CD4-positive, alpha-beta T cell treated with Interleukin-21 for 1 hour (primary cell): ENCODE measurements around the gene PHF1.
A peak's percentile ranks its signal among the peaks of the same experiment; 100 is the strongest.
"Not testable (repeated sequence)": the region's sequence is repeated elsewhere in the genome, so short reads cannot be mapped to it uniquely, and the experiment has no call there.

Experiments
- DNase-seq: peaks from one replicate; pipeline ENCODE4 v3.0.0-alpha.2; 2020

Gene PHF1

DNA sequence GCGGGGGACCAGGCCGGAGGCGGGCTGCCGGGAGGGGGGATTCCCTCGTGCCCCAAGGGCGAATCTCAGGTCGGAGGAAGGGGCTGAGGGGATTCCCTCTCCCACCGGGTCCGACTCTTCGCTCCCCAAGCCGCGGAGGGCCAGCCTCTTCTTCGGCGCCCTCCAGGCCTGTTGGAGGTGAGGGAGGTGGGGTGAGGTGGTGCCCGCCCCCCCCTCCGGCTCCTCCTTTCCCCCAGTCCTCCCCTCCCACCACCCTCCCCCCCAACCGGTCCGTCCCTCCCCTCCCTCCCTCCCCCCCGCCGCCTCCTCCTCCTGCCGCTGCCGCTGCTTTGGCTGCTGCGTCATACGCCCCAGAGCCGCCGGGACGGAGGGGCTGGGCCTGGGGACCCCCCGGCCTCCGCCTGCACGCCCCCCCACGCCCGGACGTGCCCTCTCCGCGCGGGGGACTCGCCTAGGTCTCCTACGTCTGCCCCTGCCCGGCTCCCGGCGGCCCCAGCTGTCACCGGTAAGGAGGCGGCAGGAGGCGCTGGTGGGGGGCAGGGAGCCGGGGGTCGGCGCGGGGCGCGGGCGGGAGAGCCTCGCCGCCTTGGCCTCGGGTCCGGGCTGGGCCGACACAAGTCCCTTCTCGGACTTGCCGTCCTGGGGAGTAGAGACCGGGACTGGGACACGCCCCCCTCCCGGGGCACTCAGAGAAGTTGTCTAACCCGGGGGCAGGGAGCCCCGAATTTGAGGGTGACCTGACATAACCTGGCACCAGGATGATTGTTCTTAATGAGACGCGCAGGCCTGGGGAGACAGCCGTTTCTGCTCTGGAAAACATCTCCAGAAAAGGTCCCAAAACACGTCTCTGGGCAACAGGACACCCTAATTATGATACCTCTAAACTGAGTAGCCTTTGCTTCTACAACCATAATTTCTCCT is at the start of gene PHF1:
TSS of gene PHF1 (plus strand) at position 304 of the 921 bp plus-strand sequence. CDS start 1,250 bp downstream, outside the sequence.
- no peak for DNase-seq

DNA sequence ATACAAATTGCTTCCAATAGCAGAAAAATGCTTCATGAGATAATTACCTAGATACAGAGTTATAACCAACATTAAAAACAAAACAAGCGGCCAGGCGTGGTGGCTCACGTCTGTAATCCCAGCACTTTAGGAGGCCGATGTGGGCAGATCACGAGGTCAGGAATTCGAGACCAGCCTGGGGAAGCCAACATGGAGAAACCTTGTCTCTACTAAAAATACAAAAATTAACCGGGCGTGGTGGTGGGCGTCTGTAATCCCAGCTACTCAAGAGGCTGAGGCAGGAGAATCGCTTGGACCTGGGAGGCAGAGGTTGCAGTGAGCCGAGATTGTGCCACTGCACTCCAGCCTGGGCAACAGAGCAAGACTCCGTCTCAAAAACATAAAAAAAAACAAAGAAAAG is 47.3 kb upstream of the PHF1 start:
- not testable (repeated sequence) for DNase-seq

DNA sequence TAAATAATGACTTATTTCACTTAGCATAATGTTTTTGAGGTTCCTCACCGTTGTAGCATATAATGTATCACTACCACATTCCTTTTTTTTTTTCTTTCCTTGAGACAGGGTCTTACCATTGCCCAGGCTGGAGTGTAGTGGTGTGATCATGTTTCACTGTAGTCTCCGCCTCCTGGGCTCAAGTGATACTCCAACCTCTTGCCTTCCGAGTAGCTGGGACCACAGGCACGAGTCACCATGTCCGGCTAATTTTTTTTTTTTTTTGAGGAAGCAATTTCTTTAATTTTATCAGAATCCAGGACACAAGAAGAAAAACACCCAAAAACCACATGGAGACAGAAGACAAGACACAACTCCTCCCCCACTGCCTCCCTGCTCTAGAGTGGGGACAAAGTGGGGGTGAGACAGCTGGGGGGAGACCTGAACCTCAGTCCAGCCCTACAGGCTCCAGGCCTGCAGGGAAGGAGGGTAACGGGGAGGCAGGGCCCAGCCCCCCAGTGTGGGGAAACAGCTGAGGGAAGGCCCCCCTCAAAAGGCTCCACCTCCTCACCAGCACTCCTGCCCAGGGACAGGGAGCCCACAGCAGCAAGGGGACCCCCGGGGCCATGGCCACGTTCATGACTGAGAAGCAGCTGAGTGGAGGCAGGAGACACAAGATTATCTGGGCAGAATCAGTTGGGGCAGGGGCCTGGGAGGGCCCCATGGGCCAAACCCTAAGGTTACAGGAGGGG is 46.2 kb upstream of the PHF1 start:
- not testable (repeated sequence) for DNase-seq

DNA sequence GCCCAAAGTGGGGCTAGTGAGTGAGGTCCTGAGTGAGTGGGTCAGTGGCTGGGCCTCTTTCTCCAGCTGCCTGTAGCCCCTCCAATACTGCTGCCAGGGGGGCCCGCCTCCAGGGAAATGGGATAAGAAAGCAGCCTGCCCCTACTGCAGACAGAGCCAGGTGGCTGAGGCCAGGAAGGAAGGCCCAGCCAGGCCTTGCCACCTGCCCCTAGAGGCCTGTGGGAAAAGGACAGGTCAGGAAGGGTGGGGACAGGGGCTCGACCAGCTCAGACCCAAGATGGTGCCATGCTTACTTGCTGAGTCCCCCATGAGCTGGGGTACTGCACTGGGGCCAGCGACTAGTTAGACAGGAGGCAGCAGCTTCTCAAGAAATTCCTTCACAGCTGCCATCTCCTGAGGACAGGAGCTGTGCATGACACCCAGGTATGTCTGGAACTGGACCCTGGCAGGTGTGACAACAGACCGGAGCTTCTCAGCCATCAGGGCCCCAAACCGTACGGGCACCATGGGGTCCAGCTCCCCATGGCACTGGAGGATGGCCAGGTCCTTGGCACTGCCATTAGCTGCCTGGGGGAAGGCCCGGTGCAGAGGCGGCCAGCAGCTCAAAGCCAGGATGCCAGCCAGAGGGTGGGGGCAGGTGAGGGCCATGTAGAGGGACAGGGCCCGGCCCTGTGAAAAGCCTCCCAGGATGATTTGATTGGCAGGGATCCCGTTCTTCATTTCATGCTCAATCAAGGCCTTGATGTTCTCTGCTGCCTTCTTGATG is 45.4 kb upstream of the PHF1 start:
- not testable (repeated sequence) for DNase-seq

DNA sequence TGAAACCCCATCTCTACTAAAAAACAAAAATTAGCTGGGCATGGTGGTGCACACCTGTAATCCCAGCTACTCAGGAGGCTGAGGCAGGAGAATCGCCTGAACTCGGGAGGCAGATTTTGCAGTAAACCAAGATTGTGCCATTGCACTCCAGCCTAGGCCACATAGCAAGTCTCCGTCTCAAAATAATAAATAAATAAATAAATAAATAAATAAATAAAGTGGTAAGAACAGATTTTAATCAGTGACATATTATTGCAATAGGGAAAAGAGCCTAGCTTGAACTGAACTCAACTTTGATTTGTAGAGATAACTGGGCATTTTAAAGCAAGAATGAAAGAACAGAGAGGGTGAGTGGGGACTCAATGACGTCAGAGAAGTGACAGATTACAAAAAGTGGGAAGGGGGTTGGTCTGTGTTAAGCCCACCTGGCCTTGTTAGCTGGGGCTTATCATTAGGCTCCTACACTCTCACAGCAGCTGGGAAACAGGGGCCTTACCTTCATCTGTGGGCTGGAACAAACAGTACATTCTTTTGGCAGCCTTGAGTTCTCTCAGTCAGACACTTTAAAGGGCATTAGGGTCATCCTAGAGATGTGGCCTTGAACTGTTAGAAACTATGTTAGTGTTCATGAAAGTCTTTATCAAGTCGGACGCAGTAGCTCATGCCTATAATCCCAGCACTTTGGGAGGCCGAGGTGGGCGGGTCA is 43.7 kb upstream of the PHF1 start:
- no peak for DNase-seq

DNA sequence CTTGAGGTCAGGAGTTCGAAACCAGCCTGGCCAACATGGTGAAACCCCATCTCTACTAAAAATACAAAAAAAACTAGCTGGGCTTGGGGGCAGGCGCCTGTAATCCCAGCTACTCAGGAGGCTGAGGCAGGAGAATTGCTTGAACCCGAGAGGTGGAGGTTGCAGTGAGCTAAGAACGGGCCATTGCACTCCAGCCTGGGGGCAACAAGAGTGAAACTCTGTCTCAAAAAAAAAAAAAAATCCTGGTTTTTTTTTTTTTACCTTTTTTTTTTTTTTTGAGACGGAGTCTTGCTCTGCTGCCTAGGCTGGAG is 43.1 kb upstream of the PHF1 start:
- DNase-seq = not testable (repeated sequence)

DNA sequence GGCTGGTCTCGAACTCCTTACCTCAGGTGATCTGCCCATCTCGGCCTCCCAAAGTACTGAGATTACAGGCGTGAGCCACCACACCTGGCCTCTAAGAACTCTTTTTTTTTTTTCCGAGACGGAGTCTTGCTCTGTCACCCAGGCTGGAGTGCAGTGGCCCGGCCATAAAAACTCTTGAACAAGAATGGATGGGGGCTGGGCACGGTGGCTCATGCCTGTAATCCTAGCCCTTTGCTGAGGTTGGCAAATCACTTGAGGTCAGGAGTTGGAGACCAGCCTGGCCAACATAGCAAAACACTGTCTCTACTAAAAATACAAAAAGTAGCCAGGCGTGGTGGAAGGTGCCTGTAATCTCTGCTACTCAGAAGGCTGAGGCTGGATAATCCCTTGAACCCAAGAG is 38.9 kb upstream of the PHF1 start:
- DNase-seq = not testable (repeated sequence)

DNA sequence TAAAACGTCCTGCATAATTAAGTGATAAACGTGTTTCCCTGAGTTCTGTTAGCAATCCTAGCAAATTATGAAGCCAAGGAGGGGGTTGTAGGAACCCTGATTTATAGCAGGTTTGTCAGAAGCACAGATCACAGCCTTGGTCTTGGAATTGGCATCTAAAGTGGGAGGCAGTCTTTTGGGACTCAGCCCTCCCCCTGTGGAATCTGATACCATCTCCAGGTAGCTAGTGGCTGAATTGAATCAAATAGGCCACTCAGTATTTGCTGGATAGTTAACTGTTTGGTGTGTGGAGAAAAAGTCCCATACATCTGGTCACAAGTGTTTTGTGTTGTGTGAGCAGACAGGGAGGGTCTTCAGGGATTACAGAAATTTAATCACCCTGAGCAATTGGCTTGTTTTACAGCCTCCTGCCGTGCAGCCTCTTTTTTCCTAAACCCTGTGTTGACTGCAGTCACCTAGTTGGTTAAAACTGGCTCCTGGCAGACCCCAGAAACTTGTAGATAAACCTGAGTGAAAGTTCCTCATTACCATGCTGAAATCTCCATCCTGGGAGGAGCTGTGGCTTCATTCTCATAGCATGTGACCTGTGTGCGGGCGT is 38.2 kb upstream of the PHF1 start:
- no peak for DNase-seq

DNA sequence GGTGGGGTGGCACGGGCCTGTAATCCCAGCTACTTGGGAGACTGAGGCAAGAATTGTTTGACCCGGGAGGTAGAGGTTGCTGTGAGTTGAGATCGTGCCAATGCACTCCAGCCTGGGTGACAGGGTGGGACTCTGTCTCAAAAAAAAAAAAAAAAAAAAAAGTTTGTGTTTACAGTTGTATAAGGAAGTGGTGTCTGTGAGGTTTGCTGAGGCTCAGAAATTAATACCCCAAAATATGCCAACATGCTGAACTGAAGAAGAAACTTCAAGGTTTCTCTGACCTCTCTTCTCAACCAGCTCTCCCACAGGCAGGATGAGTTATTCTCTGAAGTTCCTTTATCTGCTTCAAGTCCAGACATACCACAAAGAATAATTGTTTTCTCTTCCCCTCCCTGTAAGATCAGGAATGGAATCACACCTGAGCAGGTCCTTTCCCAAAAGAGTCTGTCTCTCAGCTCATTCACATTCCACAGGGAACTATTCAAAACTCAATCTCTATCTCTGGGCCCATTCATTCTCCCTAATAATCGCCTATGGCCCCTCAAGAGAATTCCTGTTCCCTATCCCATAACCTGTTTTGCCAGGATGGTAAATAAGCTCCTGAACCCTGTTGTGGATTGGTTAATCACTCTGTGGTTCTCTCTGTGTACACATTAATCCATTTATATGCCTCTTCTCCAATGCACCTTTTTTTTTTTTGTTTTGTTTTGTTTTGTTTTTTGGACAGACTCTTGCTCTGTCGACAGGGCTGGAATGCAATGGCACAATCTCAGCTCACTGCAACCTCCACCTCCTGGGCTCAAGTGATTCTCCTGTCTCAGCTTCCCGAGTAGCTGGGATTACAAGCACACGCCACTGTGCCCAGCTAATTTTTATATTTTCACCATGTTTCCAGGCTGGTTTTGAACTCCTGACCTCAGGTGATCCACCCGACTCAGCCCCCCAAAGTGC is 36.6 kb upstream of the PHF1 start:
- peak; percentile 12 for DNase-seq

DNA sequence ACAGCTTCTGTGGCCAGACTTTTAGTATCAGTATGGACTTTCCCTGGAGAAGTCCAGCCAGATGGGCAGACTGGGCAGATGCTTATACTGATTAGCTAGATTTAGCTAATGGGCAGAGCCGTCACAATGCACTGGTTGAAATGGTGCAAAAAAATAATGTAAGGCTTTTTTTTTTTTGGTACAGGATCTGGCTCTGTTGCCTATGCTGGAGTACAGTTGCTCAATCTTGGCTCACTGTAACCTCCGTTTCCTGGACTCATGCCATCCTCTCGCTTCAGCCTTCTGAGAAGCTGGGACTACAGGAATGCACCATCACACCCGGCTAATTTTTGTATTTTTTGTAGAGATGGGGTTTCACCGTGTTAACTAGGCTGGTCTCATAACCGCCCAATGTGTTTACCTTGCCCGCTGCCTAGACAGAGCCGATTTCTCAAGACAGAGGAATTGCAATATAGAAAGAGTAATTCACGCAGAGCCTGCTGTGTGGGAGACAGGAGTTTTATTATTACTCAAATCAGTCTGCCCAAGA is 35.6 kb upstream of the PHF1 start:
- no peak for DNase-seq

DNA sequence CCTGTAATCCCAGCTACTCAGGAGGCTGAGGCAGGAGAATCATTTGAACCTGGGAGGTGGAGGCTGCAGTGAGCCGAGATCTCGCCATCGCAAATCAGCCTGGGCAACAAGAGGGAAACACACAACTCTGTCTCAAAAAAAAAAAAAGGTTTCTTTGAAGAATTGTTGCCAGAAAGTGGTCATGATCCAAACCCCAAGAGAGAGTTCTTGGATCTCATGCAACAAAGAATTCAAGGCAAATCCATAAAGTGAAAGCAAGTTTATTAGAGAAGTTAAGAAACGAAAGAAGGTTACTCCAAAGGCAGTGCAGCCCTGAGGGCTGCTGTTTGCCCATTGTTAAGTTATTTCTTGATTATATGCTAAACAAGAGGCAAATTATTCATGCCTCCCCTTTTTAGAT is 33.6 kb upstream of the PHF1 start:
- DNase-seq = no peak

DNA sequence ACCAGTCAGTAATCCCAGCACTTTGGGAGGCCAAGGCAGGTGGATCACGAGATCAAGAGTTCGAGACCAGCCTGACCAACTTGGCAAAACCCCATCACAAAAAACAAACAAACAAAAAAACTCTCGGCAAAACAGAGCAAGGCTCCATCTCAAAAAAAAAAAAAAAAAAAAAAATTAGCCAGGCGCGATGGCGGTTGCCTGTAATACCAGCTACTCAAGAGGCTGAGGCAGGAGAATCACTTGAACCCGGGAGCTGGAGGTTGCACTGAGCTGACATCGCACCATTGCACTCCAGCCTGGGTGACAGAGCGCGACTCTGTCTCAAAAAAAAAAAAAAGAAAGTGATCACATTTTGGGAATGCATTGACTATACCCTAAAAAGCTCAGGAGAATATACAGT is 31.6 kb upstream of the PHF1 start:
- DNase-seq = not testable (repeated sequence)

DNA sequence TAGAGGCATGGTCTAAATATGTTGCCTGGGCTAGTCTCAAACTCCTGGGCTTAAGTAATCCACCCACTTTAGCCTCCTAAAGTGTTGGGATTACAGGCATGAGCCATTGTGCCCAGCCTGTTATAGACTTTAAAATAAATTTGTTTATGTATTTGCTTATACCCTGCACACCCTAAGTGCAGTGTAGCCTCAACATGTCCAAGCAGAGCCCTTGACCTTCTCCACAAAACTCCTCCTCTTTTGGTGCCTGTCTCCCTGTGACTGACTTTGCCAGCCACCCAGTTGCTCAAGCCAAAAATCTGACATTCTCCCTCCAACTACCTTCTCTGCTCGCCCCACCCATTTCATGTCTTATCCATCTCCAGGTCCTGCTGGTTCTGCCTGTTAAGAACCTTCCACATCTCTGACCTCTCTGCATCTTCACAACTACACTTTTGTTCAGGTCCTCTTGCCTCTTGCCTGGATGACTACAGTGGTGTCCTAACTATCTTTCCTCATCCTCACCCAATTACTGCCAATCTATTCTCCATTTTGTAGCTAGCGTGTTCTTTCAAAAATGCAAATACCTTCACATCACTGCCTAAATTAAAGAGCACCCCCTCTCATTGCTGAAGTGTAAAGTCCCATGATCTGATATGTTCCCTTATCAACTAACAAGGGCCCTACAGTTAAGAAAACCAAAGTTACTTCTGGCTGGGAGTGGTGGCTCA is 30.4 kb upstream of the PHF1 start:
- DNase-seq = no peak

DNA sequence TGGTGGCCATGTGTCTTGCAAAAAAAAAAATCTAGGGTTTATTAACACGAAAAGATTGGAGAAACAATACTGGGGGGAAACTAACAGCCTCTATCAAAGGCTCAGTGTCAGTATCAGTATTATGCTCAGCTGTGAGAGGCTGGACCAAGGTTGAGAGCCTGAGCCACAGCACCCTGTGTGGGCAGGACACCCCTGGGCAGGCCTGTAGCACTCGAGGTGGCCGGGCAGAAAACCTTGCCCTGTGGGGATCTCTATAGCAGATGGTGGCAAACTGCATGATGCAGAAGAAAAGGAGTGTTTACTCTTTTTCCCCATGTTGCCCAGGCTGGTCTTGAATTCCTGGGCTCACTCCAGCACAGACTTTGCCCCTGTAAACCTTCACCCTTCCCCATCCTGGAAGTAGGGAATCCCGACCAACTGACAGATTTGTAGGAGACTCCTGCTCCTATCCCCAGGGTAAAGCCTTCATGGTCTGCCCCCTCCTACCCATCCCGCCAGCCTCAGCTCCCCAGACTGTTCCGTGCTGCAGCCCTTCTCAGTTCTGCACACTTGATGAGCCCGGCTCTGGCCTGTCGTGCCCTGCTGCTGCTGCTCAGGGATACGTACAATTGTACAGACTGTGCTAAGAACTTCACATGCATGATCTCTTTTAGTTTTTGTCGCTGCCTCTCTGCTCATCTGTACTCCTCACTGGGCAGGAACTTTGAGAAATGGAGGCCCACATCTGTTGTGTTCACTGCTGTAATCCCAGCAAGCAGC is 27.2 kb upstream of the PHF1 start:
- DNase-seq = no peak

DNA sequence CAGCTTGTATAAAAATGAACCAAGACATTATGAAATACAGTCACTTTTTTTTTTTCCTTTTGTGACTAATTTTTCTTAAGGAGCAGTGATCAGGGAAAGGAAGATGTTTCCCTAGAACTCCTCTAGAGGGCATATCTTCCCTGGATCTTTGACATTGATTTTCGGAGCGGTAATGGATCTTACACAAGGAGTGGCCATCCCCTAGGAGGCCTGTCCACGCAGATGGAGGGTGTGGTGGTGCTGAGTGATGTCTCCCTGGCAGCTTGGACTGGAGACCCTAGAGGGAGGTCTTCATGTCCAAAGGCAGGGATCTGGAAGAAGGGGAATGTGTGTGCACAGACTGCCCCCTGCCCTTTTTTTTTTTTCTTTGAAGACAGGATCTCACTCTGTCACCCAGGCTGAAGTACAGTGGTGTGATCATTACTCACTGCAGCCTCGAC is 26.2 kb upstream of the PHF1 start:
- no peak for DNase-seq

DNA sequence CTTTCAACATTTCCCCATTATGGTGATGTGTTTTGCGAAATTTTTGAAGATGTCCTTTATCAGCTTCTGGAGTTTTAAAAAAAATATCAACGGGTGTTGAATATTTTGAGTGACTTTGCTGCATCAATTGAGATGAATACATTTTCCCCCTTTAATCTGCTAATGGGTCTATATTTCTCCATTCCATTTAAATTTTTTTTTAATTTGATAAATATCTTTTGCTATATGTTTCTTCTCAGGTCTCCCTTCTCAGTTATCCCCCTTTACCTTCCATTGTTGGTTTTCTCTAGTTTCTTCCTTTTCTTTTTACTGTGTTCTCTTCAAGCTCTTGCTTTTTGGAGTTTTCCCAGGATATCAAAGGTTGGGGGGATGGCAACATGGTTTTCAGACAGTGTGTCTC is 20.6 kb upstream of the PHF1 start:
- no peak for DNase-seq

DNA sequence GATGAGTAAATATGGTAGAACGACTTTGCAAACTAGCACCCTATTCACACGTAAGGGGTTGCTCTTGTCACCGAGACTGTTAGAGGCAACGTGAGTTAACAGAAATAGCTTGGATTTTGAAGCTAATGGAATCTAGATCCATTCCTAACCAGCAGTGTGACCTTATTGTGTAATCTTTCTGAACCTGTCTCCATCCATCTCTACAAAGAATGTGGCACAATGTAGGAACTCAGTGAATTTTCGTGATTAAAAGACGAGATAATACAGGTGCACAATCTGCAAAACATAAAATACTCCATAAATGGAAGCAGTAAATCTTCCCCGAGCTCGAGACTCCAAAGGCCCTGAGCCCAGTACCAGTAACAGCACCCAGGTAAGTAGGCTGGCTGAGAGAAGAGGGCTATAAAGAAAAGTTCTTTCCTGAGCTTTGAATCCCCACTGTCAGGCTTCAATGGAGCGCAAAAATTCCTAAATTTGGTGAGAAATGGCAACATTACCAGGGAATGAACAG is 20.0 kb upstream of the PHF1 start:
- no peak for DNase-seq

DNA sequence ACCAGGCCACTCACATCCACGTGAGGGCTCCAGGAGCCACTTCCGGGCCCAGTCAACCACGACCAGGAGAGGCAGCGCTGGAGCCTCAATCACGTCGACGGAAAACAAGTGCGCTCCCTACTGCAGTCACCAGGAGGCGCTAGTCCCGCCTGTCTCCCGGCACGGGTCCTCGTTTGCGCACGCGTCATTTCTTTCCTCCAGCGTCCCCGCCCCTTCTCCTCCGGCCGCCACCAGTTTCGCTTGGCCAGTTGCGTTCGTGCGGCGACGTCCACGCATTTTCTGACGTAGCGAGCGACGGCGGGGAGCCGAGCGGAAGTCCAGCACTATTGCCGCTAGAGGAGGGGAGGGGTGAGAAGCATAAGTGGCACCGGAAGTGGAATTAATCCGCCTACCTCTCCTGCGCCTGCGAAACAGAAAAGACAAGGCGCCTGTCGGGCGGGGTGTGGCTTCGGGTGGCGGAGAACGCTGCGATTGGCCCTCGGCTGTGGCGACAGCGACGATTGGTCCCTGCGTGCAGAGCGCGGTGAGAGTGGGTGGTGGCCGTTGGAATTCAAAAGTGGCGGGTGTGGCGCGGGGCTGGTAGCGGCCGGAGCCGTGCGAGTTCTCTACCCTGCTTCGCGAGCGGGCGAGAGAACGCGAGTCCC is 19.4 kb upstream of the PHF1 start, which contains the start of gene KIFC1:
TSS of gene KIFC1 (plus strand) at position 546 of the 644 bp plus-strand sequence. CDS start 163 bp downstream, outside the sequence.
- DNase-seq = peak; percentile 99
